Uterus (tissue), 2 donors: Measurements from ENCODE around the gene MAPKAPK2.

ENCODE experiments used
- POLR2A ChIP-seq, 2 donors: fragments of 450-650 bp; IDR thresholded peaks; one replicate each; pipeline ENCODE4 v1.6.1; 2016; ENCODE audit warnings: antibody characterized with exemption in 2 of 2, mild to moderate bottlenecking in 1 of 2, moderate library complexity in 1 of 2
- TF ChIP-seq, protein P1 (sequence below), 4 experiments: fragments of 200-600 bp in 2 of 4; fragments of 450-650 bp in 2 of 4; sonication (generic) in 2 of 4; IDR thresholded peaks; one replicate each; pipeline ENCODE4 v1.5.1; 2016 to 2019; ENCODE audit warnings: antibody characterized with exemption in 4 of 4, mild to moderate bottlenecking in 2 of 4, moderate library complexity in 1 of 4

DNA sequence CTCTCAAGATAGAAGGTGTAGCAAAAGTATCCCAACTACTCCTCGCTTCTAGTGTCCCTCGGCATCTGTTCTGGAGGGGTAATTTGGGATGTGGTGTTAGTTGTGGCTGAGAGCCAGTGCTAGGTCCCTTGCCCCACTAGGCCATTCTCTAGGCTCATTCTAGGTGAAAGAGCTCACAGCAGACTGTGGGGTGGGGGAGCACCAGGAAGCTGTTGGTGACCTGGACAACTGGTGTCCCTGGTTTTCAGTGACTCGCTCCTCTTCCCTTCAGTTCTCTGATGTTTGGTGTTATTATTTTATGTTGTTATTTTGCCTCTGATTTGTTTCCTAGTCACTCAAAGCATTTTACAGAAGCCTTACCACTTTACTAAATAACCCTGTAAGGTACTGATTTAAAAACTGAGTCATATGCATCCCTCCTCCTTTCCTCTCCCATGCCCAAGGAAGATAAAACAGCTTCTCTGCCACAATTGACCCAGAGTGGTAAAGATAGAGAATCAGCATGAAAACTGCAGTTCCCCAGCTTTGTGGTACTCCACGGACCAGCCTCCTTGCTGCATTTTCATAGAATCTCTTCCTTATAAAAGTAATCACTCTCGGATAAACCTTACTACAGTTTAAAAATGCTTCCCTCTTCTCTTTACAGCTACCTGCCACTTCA is 35.3 kb upstream of the MAPKAPK2 start:
- TF ChIP-seq, protein P1, sequence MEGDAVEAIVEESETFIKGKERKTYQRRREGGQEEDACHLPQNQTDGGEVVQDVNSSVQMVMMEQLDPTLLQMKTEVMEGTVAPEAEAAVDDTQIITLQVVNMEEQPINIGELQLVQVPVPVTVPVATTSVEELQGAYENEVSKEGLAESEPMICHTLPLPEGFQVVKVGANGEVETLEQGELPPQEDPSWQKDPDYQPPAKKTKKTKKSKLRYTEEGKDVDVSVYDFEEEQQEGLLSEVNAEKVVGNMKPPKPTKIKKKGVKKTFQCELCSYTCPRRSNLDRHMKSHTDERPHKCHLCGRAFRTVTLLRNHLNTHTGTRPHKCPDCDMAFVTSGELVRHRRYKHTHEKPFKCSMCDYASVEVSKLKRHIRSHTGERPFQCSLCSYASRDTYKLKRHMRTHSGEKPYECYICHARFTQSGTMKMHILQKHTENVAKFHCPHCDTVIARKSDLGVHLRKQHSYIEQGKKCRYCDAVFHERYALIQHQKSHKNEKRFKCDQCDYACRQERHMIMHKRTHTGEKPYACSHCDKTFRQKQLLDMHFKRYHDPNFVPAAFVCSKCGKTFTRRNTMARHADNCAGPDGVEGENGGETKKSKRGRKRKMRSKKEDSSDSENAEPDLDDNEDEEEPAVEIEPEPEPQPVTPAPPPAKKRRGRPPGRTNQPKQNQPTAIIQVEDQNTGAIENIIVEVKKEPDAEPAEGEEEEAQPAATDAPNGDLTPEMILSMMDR (IDR thresholded peaks at IDR 0.05), result no peak
- TF ChIP-seq POLR2A (IDR thresholded peaks at IDR 0.05), result no peak
